Fibroblast of skin of abdomen (primary cell): Measurements from ENCODE around the gene NECTIN1. TPM values are rescaled to one million over a fixed set of nuclear protein-coding genes. Genes with fewer than 3 reads are reported as not detected.

Source experiments
- DNase-seq: peaks from one replicate; pipeline ENCODE4 v3.0.0-alpha.2; 2013
- polyA plus RNA-seq, 2 experiments: library from polyadenylated mRNA; unstranded; fragments of 120-200 nt; gene quantifications; one replicate each; pipeline ENCODE4 v1.2.1, GENCODE V29; 2013; ENCODE audit not compliant: insufficient read length in 2 of 2

NECTIN1 gene
- polyA plus RNA-seq (2013, experiment 1 of 2; ENCODE audit: insufficient read length) = 8.8 TPM
- polyA plus RNA-seq (2013, experiment 2 of 2; ENCODE audit: insufficient read length) = 8.4 TPM

- peak; percentile 86 for DNase-seq
Measured at GRCh38 chr11:119728651-119729580, at the start of gene NECTIN1. Gene NECTIN1 (minus strand): TSS chr11:119729200. CDS start chr11:119728553, 647 bp downstream.

- no peak for DNase-seq
Measured at GRCh38 chr11:119778391-119779194, 49.6 kb upstream of the NECTIN1 start.

GRCh38 chr11:119777940-119778339 lies 48.9 kb upstream of the NECTIN1 start:
- DNase-seq = no peak

- no peak for DNase-seq
Measured at GRCh38 chr11:119776651-119777050, 47.7 kb upstream of the NECTIN1 start.

GRCh38 chr11:119776031-119776636 lies 47.1 kb upstream of the NECTIN1 start:
- no peak for DNase-seq

- DNase-seq = peak; percentile 42
Measured at GRCh38 chr11:119774172-119774763, 45.3 kb upstream of the NECTIN1 start.

GRCh38 chr11:119772641-119773415 lies 43.8 kb upstream of the NECTIN1 start:
- DNase-seq = no peak

GRCh38 chr11:119772076-119772475 lies 43.1 kb upstream of the NECTIN1 start:
- no peak for DNase-seq

GRCh38 chr11:119771172-119771770 lies 42.3 kb upstream of the NECTIN1 start:
- no peak for DNase-seq

GRCh38 chr11:119765628-119766027 lies 36.6 kb upstream of the NECTIN1 start:
- no peak for DNase-seq

GRCh38 chr11:119764108-119764868 lies 35.3 kb upstream of the NECTIN1 start:
- peak; percentile 50 for DNase-seq

- DNase-seq = no peak
Measured at GRCh38 chr11:119763071-119763728, 34.2 kb upstream of the NECTIN1 start.

- DNase-seq = no peak
Measured at GRCh38 chr11:119759747-119760412, 30.9 kb upstream of the NECTIN1 start.

- DNase-seq = peak; percentile 77
Measured at GRCh38 chr11:119759324-119759723, 30.3 kb upstream of the NECTIN1 start.

- DNase-seq = peak; percentile 58
Measured at GRCh38 chr11:119758291-119758690, 29.3 kb upstream of the NECTIN1 start.

- DNase-seq = no peak
Measured at GRCh38 chr11:119757378-119757777, 28.4 kb upstream of the NECTIN1 start.

- DNase-seq = no peak
Measured at GRCh38 chr11:119756169-119756865, 27.3 kb upstream of the NECTIN1 start.

- DNase-seq = no peak
Measured at GRCh38 chr11:119755356-119756071, 26.5 kb upstream of the NECTIN1 start.
